ENCODE results near the gene CRLF3.

GRCh38 chr17:30858556-30859250, 34.2 kb upstream of the CRLF3 start:
- TF ChIP-seq POLR2A (IDR thresholded peaks at IDR 0.05; ENCODE audit: low read length) (no peak), GATA1 (IDR thresholded peaks at IDR 0.05; ENCODE audit: low read depth, low read length) (no peak)

Data from erythroblast (primary cell).